ENCODE results near the gene NDUFA11.

DNA sequence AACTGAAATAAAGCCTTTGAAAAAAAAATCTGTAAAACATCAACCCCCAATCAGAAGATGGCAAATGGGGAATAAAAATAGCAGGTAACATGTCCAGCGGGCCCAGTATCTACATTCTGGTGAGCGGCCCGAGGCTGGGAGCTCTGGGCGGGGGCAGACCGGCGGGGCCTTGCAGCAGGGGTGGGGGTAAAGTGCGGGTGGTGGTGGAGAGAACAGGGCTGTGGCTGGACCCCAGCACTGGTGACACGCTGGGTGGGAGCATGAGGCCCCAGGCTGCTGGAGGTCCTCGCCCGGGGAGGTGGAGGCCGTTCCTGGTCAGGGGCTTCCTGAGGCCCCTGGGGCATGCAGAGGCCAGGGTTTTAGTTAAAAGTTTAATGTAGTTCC, 12.2 kb upstream of the NDUFA11 start:
- TF ChIP-seq POLR2A (IDR thresholded peaks at IDR 0.05; ENCODE audit: low read depth, low read length) (no peak), POLR2AphosphoS5 (IDR thresholded peaks at IDR 0.05; ENCODE audit: low read depth, low read length) (no peak)

Measured in GM12892 (cell line).